GM04504 (cell line): ENCODE data around the gene MOB3A.
"Not testable (repeated sequence)": the region's sequence is repeated elsewhere in the genome, so short reads cannot be mapped to it uniquely, and the experiment has no call there.

ENCODE experiments used
- DNase-seq: peaks from one replicate; pipeline ENCODE4 v3.0.0-alpha.2; 2012; ENCODE audit warnings: low read depth

Gene MOB3A

DNA sequence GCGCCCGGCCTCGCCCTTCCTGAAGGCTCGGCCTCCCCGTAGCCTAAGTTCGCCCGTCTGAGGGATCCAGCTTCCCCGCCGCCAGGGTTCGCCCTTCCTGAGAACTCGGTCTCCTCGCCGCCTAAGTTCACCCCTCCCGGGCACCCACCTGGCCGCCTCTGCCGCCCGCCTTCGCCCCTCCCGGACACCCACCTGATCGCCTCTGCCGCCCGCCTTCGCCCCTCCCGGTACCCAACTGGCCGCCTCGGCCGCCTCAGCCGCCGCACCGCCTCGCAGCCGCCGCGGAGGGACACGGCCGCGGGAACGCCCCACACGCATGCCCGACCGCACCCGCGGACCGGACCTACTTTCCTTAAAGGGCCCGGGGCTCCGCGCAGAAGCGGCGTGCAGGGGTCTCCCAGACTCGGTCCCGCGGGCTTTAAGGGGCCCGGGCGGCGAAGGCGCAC is at the start of gene MOB3A:
TSS of gene MOB3A (minus strand) at position 293 of the 446 bp plus-strand sequence. CDS start 17,766 bp downstream, outside the sequence.
- peak; percentile 86 for DNase-seq

GRCh38 chr19:2145831-2146241 is 49.7 kb upstream of the MOB3A start:
- no peak for DNase-seq

GRCh38 chr19:2144190-2144589 is 48.1 kb upstream of the MOB3A start:
- DNase-seq = no peak

GRCh38 chr19:2142173-2142829 is 46.2 kb upstream of the MOB3A start:
- DNase-seq = no peak

GRCh38 chr19:2140138-2140569 is 44.0 kb upstream of the MOB3A start:
- no peak for DNase-seq

GRCh38 chr19:2139385-2140137 is 43.4 kb upstream of the MOB3A start:
- no peak for DNase-seq

GRCh38 chr19:2138061-2138728 is 42.1 kb upstream of the MOB3A start:
- DNase-seq = no peak

DNA sequence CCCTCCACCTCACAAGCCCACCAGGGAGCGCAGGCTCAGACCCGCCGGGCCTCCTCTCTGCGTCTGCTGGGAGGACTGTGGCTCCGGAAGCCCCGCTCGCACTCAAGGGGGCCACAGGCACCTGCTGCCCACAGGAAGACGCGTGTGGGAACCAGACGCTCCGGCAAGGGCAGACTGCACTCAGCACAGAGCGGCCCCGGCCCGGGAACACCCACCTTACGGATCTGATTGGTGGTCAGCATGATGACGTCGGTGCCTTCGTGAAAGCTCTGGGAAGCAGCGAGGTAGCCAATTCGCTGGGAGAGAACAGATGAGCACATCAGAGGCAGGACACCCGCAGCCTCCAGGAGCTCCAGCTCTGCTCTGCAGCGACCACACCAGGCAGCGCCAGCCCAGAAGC is 40.7 kb upstream of the MOB3A start:
- DNase-seq = no peak

GRCh38 chr19:2135474-2136402 is 39.6 kb upstream of the MOB3A start:
- no peak for DNase-seq

DNA sequence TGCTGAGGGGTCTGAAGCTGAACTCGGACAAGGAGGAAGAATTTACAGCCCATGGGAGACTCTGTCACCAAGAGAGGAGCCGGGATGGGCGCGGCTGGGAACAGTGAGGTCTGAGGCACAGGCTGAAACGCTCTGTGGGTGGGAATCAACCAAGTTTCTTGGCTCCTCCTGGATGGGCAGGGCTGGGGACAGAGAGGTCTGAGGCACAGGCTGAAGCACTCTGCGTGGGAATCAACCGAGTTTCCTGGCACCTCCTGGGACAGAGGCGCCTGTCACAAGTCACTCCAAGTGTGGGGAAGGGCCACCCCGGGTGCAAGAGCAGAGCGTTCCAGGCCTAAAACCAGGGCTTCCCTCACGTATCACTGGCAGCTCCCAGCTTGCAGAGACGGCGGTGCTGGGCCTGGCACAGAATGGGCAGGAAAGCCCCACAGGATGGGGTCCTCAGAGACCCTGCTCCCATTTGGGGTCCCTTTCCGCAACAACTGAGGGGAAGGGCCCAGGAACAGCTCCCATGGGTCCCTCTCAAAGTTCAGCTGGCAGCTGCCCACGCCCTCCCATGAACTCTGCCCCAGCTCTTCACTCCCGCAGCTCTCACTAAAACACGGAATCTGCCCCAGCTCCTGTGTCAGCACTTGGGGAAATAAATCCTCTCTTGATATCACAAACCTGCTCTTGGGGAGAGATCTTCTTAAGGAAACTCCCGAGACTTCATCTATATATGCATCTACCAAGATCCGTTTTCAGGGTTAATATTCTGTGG is 36.8 kb upstream of the MOB3A start:
- DNase-seq = no peak

DNA sequence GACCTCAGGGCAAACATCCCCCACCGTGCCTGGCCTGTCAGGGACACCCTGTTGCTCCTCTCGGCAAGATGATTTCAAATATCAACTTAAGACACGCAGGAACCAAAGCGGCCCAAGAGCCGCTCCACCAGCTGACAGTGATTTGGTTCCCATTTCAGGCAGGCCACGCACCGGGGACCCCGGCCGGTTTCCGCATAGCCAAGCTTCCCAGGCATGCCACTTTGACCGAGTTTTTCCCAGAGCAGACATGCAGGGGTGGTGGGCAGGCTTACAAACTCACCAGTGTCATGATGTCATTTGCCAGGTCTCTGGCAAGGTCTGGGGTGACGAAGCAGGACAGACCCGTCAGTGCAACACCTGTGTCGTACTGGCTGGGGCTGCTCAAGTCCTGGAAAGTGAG is 36.1 kb upstream of the MOB3A start:
- DNase-seq = no peak

DNA sequence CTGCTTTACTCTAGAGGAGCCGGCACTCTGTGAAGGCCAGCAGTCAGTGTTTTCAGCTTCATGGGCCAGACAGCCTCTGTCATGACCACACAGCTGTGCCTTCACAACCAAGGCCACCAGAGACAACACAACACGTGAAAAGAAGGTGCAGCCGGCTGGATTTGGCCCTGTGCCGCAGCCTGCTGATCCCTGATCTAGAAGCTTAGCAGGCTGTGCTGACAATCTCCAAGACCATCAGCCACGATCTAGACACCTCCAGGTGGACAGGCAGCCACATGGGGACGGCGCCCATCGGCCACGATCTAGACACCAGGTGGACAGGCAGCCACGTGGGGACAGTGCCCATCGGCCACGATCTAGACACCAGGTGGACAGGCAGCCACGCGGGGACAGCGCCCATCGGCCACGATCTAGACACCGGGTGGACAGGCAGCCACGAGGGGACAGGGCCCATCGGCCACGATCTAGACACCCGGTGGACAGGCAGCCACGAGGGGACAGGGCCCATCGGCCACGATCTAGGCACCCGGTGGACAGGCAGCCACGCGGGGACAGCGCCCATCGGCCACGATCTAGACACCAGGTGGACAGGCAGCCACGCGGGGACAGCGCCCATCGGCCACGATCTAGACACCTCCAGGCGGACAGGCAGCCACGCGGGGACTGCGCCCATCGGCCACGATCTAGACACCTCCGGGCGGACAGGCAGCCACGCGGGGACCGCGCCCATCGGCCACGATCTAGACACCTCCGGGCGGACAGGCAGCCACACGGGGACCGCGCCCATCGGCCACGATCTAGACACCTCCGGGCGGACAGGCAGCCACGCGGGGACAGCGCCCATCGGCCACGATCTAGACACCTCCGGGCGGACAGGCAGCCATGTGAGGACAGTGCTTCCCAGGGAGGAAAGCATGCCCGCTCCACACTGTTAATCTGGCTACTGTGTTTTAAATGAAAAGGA is 35.2 kb upstream of the MOB3A start:
- not testable (repeated sequence) for DNase-seq

GRCh38 chr19:2129892-2130770 is 34.0 kb upstream of the MOB3A start:
- DNase-seq = no peak

GRCh38 chr19:2129486-2129885 is 33.4 kb upstream of the MOB3A start:
- no peak for DNase-seq

- no peak for DNase-seq
These were observed 32.9 kb upstream of the MOB3A start for GRCh38 chr19:2129022-2129421.

- not testable (repeated sequence) for DNase-seq
These were observed 32.1 kb upstream of the MOB3A start for GRCh38 chr19:2128252-2128651.

- DNase-seq = no peak
These were observed 31.6 kb upstream of the MOB3A start for GRCh38 chr19:2127758-2128157.

- DNase-seq = no peak
These were observed 30.9 kb upstream of the MOB3A start for GRCh38 chr19:2126879-2127518.
